ENCODE results near the gene SESN1. TPM values are rescaled to one million over a fixed set of nuclear protein-coding genes. Genes with fewer than 3 reads are reported as not detected.

Gene SESN1
- total RNA-seq, 3 donors from 2014 or later = 23.5 to 42.6 (median 32.8) TPM

DNA sequence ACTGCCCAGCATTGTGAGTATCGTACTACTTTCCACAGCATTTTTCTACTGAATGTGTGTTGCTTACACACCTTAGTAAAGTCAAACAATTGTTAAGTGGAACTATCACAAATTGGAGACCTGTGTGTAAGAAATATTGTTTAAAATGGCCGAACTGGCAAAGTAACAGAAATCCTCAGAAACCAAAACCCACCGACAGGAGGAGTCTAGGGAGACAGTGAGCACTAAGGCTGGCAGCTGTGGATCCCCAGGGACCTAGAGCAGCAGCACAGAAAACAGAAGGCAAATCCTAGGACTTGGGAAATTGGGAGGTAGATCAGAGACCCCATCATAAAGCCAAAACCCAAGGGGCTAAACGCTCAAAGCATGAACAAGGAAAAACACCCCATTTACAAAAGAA, 69.9 kb downstream of the SESN1 start:
- TF ChIP-seq, protein P1, sequence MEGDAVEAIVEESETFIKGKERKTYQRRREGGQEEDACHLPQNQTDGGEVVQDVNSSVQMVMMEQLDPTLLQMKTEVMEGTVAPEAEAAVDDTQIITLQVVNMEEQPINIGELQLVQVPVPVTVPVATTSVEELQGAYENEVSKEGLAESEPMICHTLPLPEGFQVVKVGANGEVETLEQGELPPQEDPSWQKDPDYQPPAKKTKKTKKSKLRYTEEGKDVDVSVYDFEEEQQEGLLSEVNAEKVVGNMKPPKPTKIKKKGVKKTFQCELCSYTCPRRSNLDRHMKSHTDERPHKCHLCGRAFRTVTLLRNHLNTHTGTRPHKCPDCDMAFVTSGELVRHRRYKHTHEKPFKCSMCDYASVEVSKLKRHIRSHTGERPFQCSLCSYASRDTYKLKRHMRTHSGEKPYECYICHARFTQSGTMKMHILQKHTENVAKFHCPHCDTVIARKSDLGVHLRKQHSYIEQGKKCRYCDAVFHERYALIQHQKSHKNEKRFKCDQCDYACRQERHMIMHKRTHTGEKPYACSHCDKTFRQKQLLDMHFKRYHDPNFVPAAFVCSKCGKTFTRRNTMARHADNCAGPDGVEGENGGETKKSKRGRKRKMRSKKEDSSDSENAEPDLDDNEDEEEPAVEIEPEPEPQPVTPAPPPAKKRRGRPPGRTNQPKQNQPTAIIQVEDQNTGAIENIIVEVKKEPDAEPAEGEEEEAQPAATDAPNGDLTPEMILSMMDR (IDR thresholded peaks at IDR 0.05) = no peak
- no peak for ATAC-seq
- no peak for DNase-seq

DNA sequence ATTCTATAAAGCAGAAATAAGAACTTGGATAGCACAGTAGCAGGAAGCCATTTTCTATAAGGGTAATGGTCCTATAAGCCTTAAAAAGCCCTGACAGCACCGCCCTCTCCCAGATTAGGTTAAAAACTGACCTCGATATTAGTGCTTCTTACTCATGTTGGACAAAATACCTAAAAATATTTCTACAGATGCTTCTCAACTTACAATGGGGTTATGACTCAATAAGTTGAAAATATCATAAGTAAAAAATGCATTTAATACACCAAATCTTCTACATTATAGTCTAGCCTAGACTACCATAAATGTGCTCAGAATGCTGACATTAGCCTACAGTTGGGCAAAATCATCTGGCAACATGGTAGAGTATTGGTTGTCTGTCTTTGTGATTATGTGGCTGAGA, 70.3 kb downstream of the SESN1 start:
- DNase-seq (no peak), ATAC-seq (no peak)
- H3K36me3 ChIP-seq (ENCODE audit: low read depth) = no peaks in the 10 kb centered on the region
- TF ChIP-seq, protein P1 (IDR thresholded peaks at IDR 0.05) = no peak
- H3K9me3 ChIP-seq = no peaks in the 10 kb centered on the region
- no peak overlapping the region for H3K4me3 ChIP-seq
- intact Hi-C loops (cut with DNase I, micrococcal nuclease) = no loop called here
- no peaks in the 10 kb centered on the region for H3K4me1 ChIP-seq (ENCODE audit: low read depth)

More for the DNA sequence above, 69.9 kb downstream of the SESN1 start:
- H3K9me3 ChIP-seq = no peaks in the 10 kb centered on the region
- H3K4me1 ChIP-seq (ENCODE audit: low read depth) = no peaks in the 10 kb centered on the region
- no peak overlapping the region for H3K4me3 ChIP-seq
- intact Hi-C loops (cut with DNase I, micrococcal nuclease) = no loop called here
- H3K36me3 ChIP-seq (ENCODE audit: low read depth) = no peaks in the 10 kb centered on the region

DNA sequence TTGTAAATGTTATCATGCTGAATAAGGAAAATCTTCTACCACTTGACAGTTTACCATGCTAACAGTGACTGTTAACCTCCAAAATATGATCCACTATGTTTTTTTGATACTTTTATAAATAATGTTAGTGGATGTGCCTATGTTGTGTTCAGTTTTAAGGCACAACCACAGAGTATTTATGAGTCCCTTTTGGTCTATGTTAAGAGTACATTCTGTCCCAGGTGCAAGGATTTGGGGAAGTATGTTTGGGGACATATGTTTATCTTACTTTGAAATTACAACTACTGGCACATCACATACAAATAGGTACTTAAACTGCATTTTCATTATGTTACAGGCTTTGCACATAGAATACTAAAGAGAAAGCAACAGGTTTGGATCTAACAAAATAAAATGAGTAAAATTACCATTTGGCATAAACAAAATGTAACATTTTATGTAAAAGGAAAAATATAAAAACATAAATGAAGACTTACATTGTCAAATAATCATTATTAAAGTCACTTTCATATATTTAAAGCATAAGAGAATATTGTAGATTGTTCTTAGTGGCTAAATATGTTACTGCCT, 71.2 kb downstream of the SESN1 start:
- intact Hi-C loops (cut with DNase I, micrococcal nuclease) = no loop called here
- H3K36me3 ChIP-seq (ENCODE audit: low read depth) = no peaks in the 10 kb centered on the region
- TF ChIP-seq, protein P1 (IDR thresholded peaks at IDR 0.05) = no peak
- no peak overlapping the region for H3K4me3 ChIP-seq
- no peaks in the 10 kb centered on the region for H3K9me3 ChIP-seq
- H3K4me1 ChIP-seq (ENCODE audit: low read depth) = no peaks in the 10 kb centered on the region
- ATAC-seq = peak; percentile 42
- DNase-seq = no peak

DNA sequence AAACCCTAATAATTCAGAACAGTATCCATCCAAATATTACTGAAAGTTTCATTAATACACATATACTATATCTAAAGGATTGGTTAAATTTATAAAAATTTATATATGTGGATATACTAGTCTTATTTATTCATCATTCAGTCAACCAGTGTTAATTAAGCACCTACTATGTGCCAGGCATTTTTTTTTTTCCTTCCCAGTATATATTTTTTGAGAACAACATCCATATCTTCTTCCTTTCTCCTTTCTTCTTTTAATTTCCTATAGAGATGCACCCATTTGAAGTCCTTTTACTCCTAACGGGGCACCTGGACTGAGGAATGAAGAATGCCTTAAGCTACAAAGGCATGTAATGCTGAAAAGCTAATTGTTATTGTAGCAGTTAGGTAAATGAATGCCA, 72.8 kb downstream of the SESN1 start:
- no peak overlapping the region for H3K4me3 ChIP-seq
- no peak for ATAC-seq
- H3K9me3 ChIP-seq = no peaks in the 10 kb centered on the region
- H3K4me1 ChIP-seq (ENCODE audit: low read depth) = no peaks in the 10 kb centered on the region
- no peaks in the 10 kb centered on the region for H3K36me3 ChIP-seq (ENCODE audit: low read depth)
- DNase-seq = no peak
- intact Hi-C loops (cut with DNase I, micrococcal nuclease) = no loop called here
- TF ChIP-seq, protein P1 (IDR thresholded peaks at IDR 0.05) = no peak

DNA sequence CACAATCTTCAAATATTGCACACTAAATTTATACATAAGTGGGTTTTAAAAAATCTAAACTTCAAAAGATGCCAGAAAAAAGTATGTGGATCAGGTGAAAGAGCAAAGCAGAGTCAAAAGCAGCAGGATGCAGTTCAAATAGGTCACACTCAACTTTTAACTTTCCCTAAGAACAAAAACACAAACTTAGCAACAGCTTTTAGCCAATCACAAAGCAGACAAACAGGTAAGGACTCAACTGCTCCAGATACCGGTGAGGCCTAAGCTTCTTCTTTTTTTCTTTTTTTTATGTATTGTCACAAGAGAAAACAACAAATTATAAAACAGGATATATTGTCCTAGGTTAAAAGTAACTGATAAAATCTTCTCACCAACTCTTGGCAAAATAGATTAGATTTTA, 74.7 kb downstream of the SESN1 start:
- Histone ChIP-seq H3K36me3 (ENCODE audit: low read depth) (no peaks in the 10 kb centered on the region), H3K4me1 (ENCODE audit: low read depth) (no peaks in the 10 kb centered on the region), H3K4me3 (no peak overlapping the region), H3K9me3 (no peaks in the 10 kb centered on the region)
- TF ChIP-seq, protein P1 (IDR thresholded peaks at IDR 0.05) = no peak
- peak; percentile 54 for ATAC-seq
- DNase-seq = no peak
- intact Hi-C loops (cut with DNase I, micrococcal nuclease) = no loop called here

DNA sequence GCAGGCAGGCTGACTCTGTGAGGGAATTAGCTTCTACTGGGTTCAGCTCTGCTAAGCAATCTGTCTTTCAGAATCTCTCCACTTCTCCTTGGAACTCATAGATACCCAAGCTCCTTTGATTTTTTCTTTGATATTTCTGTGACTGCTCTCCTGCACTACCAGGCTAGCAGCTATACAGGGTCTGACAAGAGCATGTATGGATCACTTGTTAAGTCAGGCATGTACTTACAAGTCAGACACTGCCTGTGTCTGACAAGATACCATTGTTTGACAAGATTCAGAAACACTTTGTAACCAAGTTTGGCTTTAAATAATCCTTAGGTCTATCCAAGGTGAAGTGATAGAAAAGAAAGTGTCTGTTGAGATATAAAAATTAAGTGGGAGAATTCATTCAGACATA, 79.5 kb downstream of the SESN1 start:
- Histone ChIP-seq H3K36me3 (ENCODE audit: low read depth) (no peaks in the 10 kb centered on the region), H3K4me1 (ENCODE audit: low read depth) (peaks cover 9% of the 10 kb centered on the region), H3K9me3 (no peaks in the 10 kb centered on the region), H3K4me3 (no peak overlapping the region)
- TF ChIP-seq, protein P1 (IDR thresholded peaks at IDR 0.05) = no peak
- intact Hi-C loops (cut with DNase I, micrococcal nuclease) = no loop called here
- DNase-seq (no peak), ATAC-seq (no peak)

All from mucosa of descending colon (tissue), 3 donors.